ENCODE data around the gene TRAPPC8.

DNA sequence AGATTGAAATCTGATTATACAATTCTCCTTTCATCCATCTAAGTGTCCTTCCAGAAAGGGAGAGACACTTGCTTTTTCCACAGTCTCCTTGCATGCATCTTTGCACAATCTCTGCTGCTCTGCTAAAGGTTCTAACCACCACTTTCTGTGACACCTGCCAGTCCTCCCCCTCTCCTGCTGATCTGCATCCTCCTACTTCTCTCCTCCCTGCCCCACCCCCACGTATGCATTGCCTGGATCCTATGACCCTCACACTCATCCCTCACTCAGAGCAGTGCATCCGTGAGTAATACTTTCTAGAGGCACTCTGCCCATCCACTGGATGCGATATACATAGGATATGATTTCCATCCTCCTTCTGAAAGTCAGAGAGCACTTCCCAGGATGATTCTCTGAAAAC is 27.7 kb upstream of the TRAPPC8 start:
- TF ChIP-seq CTCF (IDR thresholded peaks at IDR 0.05; ENCODE audit: low read length): no peak
- no peak for TF ChIP-seq EZH2 (IDR thresholded peaks at IDR 0.05; ENCODE audit: borderline replicate concordance, low read length)
